ENCODE data around the gene PRSS8.

DNA sequence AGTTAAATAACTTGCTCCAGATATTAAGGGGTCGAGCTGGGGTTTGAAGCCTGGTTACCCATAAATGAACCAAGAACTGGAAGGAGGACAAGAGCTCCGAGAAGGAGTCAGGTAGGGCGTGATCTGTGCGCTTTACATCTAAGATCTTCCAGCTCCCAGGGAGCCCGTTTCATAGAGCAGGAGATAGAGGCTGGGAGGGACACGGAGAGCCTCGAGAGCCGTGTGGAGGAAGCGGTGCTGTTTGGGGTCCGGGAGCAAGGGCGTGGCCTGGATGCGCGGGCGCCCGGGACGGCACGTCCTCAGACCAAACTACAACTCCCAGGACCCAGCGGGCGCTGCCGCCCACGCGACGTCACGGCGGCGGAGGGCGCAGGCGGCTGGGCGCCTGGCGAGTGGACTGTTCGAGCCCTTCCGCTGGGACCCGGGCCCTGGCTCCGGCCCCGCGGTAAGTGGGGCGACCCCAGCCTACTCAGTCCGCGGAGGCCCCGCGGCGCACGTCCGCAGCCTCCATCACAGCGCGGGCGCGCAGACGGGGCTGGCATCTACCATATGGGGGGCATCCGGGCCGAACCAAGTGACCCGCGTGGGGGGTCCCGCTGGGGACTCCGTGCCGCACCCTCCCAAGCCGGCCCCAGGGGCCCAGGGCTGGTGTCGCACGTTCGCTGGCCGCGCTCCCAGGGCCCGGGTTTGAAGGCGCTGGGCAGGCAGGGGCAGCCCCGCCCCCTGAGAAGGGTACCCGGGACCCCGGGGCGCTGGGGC lies 27.3 kb downstream of the PRSS8 start, which contains the start of gene BCKDK:
- TF ChIP-seq CTBP1 (IDR thresholded peaks at IDR 0.05; ENCODE audit: borderline replicate concordance), result no peak
- no peak for TF ChIP-seq TARDBP (IDR thresholded peaks at IDR 0.05)
- no peak for TF ChIP-seq FOXK2 (IDR thresholded peaks at IDR 0.05)
- no peak for TF ChIP-seq BHLHE40 (IDR thresholded peaks at IDR 0.05; ENCODE audit: borderline replicate concordance)
